Transverse colon (tissue), 4 donors: Measurements from ENCODE around the gene YWHAH. TPM values are rescaled to one million over a fixed set of nuclear protein-coding genes. Genes with fewer than 3 reads are reported as not detected.

ENCODE experiments used
- DNase-seq: peaks from one replicate; pipeline ENCODE4 v3.0.0-alpha.2; 2019
- H3K27ac ChIP-seq, 4 donors: fragments of 200-600 bp; sonication (generic); 2 replicates each; pipeline ENCODE4 v1.5.1; 2016 to 2018; ENCODE audit warnings: inconsistent platforms in 4 of 4
- H3K27me3 ChIP-seq: fragments of 200-600 bp; sonication (generic); 2 replicates; pipeline ENCODE4 v1.5.1; 2017; ENCODE audit warnings: inconsistent platforms
- H3K36me3 ChIP-seq, 4 donors: fragments of 200-600 bp; sonication (generic); 2 replicates each; pipeline ENCODE4 v1.5.1; 2017 to 2019; ENCODE audit warnings: inconsistent platforms in 4 of 4
- H3K4me1 ChIP-seq, 4 donors: fragments of 200-600 bp; sonication (generic); 2 replicates each; pipeline ENCODE4 v1.5.1; 2017 to 2020; ENCODE audit warnings: inconsistent platforms in 4 of 4
- H3K4me3 ChIP-seq, 4 donors: fragments of 200-600 bp; sonication (generic); 1 replicate in 1 of 4; 2 replicates in 3 of 4; pipeline versions ENCODE4 v1.5.1 to v1.6.1; 2017 to 2019; ENCODE audit warnings: inconsistent platforms in 4 of 4
- H3K9me3 ChIP-seq, 2 donors: fragments of 200-600 bp; sonication (generic); 2 replicates each; pipeline ENCODE4 v1.5.1; 2017 to 2019; ENCODE audit warnings: inconsistent platforms in 2 of 2
- CTCF ChIP-seq, 5 experiments: fragments of 200-600 bp in 3 of 5; fragments of 450-650 bp in 2 of 5; sonication (generic) in 3 of 5; IDR thresholded peaks; 1 replicate in 2 of 5; 2 replicates in 3 of 5; pipeline ENCODE4 v1.5.1; 2016 to 2017; ENCODE audit warnings: antibody characterized with exemption in 5 of 5, inconsistent platforms in 3 of 5, mild to moderate bottlenecking in 2 of 5, moderate library complexity in 1 of 5
- EP300 ChIP-seq: sonication (generic); formaldehyde crosslinking; IDR thresholded peaks from one replicate; pipeline ENCODE4 v1.6.1; 2017; ENCODE audit warnings: antibody characterized with exemption, low read depth
- POLR2A ChIP-seq: fragments of 450-650 bp; IDR thresholded peaks from one replicate; pipeline ENCODE4 v1.6.1; 2016; ENCODE audit warnings: antibody characterized with exemption, mild to moderate bottlenecking, moderate library complexity
- POLR2AphosphoS5 ChIP-seq, 3 donors: sonication (generic); formaldehyde crosslinking; IDR thresholded peaks; one replicate each; pipeline ENCODE4 v1.6.1; 2016; ENCODE audit warnings: antibody characterized with exemption in 3 of 3
- WGBS, 2 donors: methylation state at CpG; one replicate each; pipeline ENCODE4 v1.1.5; 2018; ENCODE audit warnings: low coverage in 1 of 2; 5-methylcytosine and 5-hydroxymethylcytosine counted together
- in situ Hi-C, 4 donors: fragments of 200-750 bp; cut with MboI; loops; one replicate each; pipeline versions ENCODE4 v1.15.0 to v1.15.1; 2017; ENCODE audit warnings: low sequenced_read_pairs in 3 of 4, low pct_ligation_motif_present in 1 of 4, low pct_unique_long_range_greater_than_20kb in 1 of 4
- intact Hi-C: fragments of 100-400 bp; cut with DNase I; formaldehyde crosslinking; loops from one replicate; pipeline ENCODE4 v1.15.1; 2023; ENCODE audit warnings: low total_unique reads
- total RNA-seq, 4 donors: library from RNA; depleted of rRNA; stranded (reverse); fragments of >200 nt; gene quantifications; one replicate each; pipeline ENCODE4 v1.1.0, GENCODE V29; 2016

Gene YWHAH
- total RNA-seq, 4 donors from 2014 or later, result 83.7 to 155 (median 109) TPM

- Histone ChIP-seq H3K9me3 (no peaks in the 10 kb centered on the region), H3K36me3 (no peaks in the 10 kb centered on the region), H3K4me3 (no peak overlapping the region), H3K27ac (no peak overlapping the region), H3K4me1 (no peaks in the 10 kb centered on the region), H3K27me3 (no peaks in the 10 kb centered on the region)
- in situ Hi-C loops, result loop anchor here in 1 of 4 donors (25.0 kb wide), 1 partner anchor 272 kb away; the partner anchor contains the start of gene PISD
- intact Hi-C loops, result no loop called here
- no peak for DNase-seq
- TF ChIP-seq EP300 (no peak), CTCF (IDR thresholded peaks at IDR 0.05) (no peak), POLR2AphosphoS5 (IDR thresholded peaks at IDR 0.05) (no peak), POLR2A (no peak)
- 79 to 94% methylated on average over 5 to 17 of the region's 17 CpGs for WGBS, 2 donors
Observed at GRCh38 chr22:31933816-31934482, 10.4 kb upstream of the YWHAH start.

GRCh38 chr22:31935961-31936635, 8.2 kb upstream of the YWHAH start:
- Histone ChIP-seq H3K27ac (no peak overlapping the region), H3K4me1 (no peaks in the 10 kb centered on the region), H3K4me3 (no peak overlapping the region), H3K9me3 (no peaks in the 10 kb centered on the region), H3K27me3 (no peaks in the 10 kb centered on the region), H3K36me3 (no peaks in the 10 kb centered on the region)
- in situ Hi-C loops (loop anchor here in 1 of 4 donors (25.0 kb wide), 1 partner anchor 274 kb away; the partner anchor contains the start of gene PISD), intact Hi-C loops (no loop called here)
- WGBS, 2 donors, result 75% methylated on average over 4 of the region's 4 CpGs; no CpG with 5 or more reads in 1 of the 2 donors
- TF ChIP-seq EP300, result no peak
- no peak for TF ChIP-seq POLR2A
- TF ChIP-seq POLR2AphosphoS5 (IDR thresholded peaks at IDR 0.05), result no peak
- TF ChIP-seq CTCF (IDR thresholded peaks at IDR 0.05), result no peak
- DNase-seq, result no peak

GRCh38 chr22:31937341-31937740, 7.0 kb upstream of the YWHAH start:
- in situ Hi-C loops (loop anchor here in 1 of 4 donors (25.0 kb wide), 1 partner anchor 275 kb away; the partner anchor contains the start of gene PISD), intact Hi-C loops (no loop called here)
- DNase-seq, result no peak

More at GRCh38 chr22:31937341-31937740, 7.0 kb upstream of the YWHAH start:
- Histone ChIP-seq H3K27me3 (no peaks in the 10 kb centered on the region), H3K27ac (no peak overlapping the region), H3K4me3 (no peak overlapping the region), H3K4me1 (no peaks in the 10 kb centered on the region), H3K36me3 (no peaks in the 10 kb centered on the region), H3K9me3 (no peaks in the 10 kb centered on the region)
- TF ChIP-seq POLR2AphosphoS5 (IDR thresholded peaks at IDR 0.05) (no peak), EP300 (no peak), CTCF (IDR thresholded peaks at IDR 0.05) (no peak), POLR2A (no peak)
- 69% methylated on average over 3 of the region's 3 CpGs; no CpG with 5 or more reads in 1 of the 2 donors for WGBS, 2 donors
